Pons (tissue), 1 donor: Measurements from ENCODE around the gene C5orf58.

Experiments
- DNase-seq: peaks from one replicate; pipeline ENCODE4 v3.0.0-alpha.2; 2016; ENCODE audit warnings: low spot score

The C5orf58 gene

DNA sequence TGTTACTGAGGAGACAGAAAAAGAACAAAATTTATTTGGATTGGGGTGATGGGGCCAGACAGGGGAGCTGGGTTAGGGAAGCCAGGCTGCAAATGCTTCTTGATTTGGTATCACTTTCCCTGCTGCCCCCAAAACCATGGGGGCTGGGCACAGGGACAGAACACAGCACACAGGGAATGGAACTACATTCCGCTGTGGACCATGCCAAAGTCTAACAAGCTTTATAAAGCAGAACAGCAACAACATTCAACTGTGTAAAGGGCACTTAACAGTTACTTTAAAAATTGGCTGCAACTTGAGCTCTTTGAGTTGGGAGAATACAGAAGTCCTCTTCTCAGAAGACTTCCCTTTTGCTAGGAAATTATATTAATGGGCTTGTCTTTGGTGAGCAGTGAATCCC is 23.8 kb downstream of the C5orf58 start:
- no peak for DNase-seq

DNA sequence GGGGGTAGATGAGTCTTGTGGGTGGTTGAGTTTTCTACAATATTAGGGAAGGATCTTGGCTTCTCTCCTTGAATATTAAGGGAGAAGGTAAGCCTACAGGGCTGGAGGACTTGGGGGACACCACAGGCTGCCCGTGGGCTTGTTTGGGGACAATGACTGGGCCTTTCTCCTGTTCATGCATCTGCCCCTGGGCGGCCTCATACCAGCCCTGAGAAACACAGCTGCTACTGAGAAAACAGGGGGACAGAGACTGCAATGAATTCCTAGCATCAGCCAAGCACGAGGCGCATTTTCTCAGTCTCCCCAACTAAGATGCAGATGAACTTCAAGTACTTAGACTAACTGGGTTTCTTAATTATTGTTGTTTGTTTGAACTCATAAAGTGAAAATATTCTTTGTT is 24.6 kb downstream of the C5orf58 start:
- no peak for DNase-seq

DNA sequence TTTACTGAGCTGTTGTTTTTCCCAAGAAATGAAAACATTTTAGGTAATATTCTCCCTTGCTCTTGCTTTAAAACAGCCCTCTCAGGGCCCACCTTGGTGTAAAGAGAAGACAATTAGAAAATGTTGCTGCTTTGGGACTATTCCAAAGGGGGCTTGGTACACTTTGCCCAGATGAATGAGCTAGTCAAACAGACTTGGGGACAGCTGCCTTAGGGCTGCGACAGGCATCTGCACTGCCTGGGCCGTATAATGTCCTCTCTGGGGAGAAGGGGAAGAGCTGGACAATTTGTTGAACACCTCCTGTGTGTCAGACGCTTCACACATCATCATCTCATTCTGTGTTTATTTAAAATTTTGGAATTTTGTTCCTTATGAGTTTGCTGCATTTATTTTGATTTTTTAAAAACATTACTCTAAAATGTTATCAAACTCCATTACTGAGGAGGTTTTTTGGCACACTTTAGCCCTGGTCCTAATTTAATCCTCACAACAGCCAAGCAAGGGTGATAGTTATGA is 28.8 kb downstream of the C5orf58 start:
- no peak for DNase-seq

DNA sequence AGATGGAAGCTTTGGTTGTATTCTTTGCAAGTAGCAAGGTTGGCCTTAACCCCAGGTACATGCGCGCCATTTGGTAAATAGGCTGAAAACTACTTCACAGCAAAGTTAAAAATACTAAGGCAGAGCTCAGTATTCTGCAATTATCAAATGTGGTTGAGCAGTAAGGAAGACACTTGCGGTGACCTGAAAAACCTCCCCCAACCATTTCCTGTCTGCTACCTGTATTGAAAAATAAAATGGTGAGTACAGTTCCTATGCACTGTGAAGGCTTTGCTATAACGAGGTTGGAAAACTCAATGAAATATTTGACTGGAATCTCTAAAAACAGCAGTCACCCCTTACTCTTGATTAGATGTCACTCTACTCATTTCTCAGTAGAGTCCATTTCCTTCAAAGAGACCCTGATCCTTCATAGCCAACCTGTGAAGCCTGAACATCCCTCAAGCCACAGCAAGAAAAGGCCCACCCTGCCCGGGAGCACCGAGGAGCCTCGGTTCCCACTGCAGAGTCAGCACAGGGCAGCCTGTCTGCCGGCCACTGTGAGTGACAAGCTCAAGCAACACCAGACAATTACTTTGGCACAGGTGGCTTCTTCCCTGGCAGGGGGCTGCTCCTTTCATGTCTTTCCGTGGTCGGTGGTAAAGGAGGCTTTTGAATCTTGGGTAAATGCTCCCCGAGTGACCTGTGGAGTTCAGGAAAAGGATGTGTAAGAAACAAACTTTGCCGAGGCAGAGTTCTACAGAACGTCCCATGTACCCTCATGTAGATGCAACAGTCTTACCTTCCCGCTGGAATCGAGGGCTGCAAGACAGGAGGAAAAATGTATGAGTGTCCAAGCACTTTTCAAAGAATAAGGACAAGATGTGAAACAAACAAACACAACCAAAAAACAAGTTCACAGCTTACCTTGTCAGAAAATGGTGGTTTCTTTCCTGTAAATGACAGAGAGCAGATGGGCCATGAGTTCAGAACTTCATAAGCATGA is 29.6 kb downstream of the C5orf58 start:
- no peak for DNase-seq

DNA sequence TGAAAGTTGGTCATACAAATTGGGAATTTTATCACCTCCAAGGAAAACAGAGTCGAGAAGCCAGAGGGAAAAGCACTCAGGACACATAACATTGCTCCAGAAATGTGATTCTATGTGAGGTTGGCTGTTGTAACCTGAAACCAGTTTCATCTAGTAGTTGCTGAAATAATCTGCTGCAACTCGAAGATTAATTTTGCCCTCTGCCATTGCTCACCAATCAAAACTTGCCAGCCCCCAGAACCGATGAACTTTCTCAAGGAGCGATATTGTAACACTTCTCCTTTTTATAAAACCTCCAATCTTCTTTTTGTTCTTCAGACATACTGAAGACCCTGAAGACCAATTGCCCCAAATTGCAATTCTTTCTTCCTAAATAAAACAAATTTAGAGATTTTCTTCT is 31.1 kb downstream of the C5orf58 start:
- DNase-seq, result no peak

DNA sequence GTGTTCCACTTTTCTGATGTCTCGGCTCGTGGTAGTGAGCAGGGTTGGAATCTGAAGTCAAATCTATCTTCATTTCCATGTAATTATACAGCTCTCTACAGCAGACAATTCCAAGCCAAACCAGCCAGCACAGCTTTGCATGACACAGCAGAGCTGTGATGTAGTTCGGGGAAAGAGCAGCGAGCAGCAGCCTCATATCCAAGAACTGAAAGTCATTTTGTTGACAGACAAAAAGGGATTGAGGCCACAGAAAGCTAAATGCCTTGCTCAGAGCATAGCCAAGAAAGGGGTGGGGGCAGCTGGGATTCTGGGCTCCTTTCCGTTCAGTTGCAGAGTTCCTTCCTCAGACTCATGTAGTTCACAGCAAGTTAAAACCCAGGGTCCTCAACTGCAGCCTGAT is 32.7 kb downstream of the C5orf58 start:
- peak; percentile 97 for DNase-seq

DNA sequence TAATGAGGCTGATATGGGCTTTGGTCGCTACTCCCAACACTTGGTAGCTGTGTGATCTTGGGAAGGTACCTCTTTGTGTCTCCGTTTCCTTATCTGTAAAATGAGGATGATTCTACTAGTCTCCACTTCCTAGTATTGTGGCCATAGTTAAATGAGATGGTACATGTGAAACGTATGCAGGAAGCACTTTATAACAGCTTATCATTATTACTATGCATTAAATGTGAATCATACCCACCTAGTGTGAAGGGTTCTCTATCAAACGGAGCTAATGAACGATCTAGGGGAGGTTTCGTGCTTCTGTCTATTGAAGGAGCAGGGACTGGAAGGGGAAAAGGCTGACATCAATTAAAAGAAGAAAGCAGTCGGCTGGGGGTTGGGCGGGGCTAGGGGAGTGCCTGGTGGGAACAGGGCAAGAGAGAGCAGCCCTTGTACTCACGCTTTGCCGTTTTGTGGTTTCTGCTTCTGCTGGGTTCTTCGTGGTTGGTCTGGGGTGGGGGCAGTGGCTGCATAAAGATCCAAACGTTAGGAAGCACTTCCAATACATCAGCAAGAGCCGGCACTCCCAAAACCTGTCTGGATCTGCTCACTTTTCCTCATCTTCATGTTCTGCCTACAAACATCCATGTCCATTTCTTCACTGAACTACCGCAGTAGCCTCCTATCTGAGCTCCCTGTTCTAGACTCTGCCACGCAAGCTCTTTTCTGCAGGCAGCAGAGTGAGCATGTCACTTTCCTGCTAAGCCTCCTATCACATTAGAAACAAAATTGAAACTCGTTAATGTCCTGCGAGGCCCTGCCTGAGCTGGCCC is 34.0 kb downstream of the C5orf58 start:
- DNase-seq, result no peak

DNA sequence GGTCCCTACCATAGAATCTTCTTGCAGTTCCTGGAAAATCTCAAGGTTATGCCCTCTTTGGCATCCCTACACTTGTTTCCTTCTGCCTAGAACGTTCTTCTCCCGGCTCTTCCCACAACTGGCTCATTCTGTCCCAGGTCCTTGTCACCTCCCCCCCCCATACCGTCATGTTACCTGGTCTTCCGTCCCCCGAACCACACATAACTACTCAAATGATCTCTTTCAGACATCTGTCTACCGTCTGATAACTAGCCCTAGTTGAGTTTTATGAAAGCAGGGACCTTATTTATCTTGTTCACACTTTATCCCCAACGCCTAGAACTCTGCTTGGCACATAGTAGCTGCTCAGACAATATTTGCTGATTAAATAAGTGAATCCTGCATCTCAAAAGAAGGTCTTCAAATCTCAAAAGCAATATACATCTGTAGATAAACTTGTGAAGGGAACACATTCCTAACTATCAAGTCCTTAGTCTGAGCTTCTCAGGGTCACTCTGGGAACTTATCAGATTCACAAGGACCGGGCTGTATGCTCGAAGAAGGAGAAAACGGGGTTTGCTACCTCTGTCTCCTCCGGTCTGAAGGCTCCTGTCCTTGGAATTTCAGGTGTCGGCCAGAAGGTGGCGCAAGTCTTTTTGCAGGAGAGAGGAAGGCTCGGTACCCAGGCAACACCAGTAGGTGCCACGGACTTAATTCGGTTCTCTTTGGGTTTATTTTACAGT is 34.8 kb downstream of the C5orf58 start:
- peak; percentile 93 for DNase-seq

DNA sequence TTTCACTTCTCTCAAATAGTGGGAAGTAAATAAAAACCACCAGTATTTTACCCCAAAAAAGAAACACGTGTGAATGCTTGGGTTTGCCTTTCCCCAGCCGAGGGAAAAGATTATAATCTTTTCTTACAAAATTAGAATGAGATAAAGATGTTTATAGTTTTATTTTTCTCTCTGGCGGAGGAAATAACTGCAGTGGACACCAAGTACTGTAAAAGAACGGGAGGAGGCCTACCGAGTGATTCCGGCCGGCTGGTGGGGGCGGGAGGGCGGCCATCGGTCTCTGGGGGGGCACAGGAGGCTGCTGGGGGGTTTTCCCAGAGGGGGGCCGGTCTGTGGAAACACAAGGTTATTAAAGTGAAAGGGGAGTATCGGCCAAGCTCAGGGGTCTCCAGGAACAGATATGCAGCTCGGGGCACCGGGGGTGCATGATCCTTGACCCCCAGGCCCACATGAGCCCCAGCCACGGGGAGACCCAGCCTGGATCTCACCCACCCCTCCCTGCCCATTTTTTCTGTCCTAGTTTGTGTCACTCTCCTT is 35.4 kb downstream of the C5orf58 start:
- DNase-seq, result no peak

DNA sequence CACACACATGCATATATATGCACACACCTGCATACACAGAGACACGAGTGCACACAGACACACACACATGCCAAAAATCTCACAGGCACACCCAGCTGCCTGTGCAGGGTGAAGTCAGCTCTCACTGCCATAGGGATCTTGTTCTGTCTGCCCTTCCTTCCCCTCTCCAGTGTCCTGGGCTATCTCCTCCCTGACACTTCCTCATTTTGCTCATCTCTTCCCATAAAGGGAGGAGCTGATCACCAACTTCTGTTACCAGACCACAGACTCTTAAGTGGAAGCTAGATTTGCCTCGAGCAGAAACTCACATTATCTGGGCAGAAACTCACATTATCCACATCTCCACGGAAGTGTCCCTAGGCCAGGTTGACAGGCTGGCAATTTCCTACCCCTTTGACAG is 36.1 kb downstream of the C5orf58 start:
- peak; percentile 77 for DNase-seq

DNA sequence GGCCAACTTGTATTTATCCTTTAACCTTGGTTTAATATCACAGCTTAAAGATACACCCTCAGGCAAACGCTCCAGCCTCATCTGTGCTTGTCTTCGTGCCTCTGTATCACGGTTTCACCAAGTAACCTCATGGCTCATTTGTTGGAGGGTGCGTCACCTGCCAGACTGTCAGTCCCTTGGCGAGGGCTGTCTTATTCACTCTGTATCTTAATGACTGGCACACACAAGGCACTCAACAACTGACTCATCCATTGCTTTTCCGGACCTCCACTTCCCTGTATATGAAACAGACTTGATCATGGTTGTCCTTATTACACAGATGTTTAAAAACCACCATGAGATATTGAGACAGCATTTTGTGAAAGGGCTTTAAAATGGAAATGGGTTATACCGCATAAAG is 36.8 kb downstream of the C5orf58 start:
- DNase-seq, result no peak

DNA sequence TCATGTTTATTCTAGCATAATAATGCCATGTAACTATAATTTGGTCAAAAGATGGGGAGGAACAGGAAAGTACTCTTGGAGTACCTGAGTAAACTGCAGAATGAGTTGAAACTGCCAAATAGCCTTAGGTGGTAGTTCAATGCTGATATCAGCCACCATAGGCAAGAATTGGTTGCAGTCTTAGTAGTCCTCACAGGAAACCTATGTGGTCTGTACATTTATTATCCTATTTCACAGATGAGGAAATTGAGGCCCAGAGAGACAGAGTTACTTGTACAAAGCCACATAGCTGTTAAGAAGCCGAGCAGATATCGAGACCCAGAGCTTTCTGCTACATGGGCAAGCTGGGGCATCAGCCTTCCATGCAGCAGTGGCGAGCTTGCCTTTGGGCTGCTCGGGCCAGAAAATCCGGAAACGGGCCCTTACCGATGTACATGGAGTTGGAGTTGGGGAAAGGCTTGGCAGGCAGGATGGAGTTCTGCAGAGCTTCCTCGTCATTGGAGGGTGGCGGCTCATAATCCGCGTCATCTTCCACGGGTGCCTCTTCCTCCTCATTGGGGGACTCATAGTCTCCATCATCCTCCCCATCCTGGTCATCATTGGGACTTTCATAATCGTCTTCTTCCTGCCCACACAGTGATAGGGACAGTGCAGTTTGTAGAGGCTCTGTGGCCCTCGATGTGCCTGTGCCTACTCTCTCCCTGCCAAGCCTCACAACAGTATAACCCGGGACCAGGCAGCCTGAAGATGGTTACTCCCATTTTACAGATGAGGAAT is 37.7 kb downstream of the C5orf58 start:
- DNase-seq, result no peak

DNA sequence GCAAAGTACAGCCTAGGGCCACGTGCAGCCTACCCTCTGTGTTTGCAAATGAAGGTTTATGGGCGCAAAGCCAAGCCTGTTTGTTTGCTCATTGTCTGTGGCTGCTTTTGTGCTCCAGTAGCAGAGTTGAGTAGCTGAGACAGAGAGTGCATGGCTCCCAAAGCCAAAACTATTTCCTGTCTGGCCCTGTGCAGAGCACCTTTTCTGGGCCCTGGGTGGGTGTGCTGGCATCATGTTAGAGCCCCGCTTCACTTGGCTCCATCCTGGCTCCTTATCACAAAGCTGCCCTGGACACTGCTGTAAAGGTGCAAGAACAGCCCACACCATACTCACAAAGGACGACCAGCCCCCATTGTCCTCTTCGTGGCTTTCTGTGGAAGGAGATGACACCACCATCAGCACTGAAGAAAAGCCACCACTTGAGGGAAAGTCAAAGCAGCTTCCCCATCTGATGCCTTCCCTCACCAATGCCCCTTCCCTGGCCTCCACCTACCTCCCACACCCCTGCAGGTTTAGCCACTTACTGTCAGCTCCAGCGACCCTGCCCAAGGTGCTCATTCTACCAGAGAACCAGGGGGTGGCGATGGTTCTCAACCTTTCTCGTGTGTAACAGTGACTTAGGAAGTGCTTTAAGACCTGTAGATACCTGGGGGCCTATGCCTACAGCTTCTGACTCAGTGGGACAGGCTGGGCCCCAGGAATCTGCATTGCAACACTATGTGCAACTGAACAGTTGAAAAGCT is 41.4 kb downstream of the C5orf58 start:
- peak; percentile 62 for DNase-seq

DNA sequence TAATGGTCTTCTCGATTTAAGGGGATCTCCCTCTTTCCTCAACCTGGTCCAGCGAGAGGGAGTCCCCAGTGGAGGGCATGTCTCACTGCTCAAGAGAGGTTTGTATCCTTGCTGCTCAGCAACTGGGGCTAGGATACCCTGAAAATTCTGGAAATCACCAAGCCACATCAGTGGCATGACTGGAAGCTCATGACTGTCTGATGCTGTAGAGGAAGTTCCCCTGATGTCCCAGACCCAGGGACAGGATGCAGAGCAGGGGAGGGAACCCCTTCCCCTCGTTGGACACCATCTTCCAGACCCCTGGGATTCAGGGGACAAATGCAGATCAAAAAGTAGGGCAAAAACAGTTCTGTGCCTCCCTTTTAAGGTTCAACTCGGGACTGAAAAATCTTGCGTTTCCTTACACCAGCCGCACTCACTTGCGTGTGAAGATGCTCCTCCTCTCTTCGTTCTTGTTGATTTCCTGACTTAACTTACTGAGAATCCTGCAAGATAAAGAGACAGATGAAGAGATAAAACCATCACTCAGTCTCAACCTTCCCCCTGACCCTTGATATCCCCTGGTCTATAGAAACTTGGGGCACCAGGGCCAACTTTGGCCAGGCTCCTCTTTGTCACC is 42.7 kb downstream of the C5orf58 start:
- no peak for DNase-seq

DNA sequence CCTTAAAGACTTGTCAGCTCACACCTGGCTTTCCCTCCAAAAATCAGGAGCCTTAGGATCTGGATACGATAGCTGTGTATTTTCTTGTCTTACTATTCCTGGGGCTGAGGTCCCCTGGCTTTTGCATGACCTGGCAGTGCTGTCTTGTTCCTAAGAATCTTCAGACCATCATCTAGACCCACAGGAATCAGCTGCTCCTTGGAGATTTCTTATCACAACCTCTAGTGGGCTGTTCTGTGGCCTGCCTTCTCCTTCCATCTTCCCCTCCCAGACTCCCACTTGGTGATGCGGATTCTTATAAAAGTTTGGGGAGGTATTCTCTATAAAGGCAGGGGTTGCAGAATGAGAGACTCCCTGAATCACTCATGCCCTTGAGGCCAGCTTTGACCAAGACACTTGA is 43.4 kb downstream of the C5orf58 start:
- no peak for DNase-seq

DNA sequence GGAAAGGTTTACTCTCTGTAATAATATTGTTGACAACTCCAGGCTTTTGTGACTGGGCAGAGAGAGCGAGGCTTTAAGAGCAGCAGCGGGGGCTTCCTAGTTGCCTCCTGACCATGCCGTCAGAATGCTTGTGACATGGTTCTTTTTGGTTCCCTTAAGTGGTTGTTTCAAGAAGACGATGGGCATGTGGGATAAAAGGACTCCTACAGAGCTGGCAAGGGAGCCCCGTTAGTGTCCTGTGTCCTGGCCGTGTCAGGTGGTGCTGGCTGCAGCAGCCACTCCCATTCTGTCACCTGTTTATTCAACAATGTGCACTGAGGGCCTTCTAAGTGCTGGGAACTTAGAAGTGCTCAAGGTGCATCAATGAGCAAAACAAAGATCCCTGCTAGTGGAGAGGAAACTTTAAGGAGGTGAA is 45.1 kb downstream of the C5orf58 start:
- no peak for DNase-seq

DNA sequence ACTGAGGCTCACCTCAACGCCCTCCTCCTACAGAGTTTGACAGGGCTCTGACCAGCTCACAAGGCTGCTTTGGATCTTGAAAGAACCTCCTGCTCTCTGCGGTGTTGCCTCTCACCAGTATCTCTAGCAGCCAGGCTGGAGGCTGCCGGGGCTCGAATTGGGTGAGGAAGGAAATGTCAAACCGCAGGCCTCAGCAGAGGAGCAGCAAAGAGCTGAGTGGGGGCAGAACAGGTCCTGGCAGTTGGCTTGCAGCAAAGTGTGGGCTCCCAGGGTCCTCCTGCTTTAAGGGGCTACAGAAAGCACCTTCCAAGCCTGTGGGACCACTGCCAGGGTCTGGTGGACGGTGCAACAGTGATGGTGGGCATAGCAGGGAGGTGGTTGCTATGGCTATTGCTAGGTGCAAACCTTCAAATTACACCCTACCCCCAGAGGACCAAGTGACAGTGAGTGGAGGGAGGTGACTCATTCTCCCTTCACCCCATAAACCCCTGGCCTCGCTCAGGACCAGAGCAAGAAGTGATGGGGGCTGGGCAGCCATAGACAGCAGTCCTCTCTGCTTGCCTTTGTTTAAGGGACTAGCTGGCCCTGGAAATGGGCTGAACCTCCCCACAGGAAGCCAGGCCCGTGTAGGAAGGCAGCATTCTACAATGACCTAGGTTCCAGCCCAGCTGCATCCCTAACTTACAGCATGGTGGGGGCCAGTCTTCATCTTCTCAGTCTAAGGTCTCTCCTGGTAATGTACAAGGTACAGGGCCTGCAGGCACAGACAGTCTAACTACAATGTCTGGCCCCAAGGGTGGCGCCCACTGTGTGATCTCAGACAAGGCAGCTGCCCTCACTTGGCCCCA is 46.0 kb downstream of the C5orf58 start:
- DNase-seq, result peak; percentile 42

DNA sequence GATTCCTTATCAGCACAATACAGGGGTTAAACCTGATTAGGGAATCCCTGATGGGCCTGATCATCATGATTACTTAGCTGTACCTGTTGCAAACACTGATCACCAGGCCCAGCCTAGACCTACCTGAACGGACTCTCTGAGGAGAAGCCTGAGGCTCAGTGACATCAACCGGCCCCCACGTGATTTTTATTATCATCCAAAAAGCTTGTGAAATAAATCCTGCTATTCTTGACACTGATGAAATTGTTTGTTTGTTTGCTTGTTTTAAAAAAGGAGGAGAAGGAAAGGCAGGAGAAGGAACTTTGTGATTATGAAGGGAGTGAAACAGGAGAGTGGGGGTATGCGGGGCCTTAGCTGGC is 46.7 kb downstream of the C5orf58 start:
- DNase-seq, result no peak

DNA sequence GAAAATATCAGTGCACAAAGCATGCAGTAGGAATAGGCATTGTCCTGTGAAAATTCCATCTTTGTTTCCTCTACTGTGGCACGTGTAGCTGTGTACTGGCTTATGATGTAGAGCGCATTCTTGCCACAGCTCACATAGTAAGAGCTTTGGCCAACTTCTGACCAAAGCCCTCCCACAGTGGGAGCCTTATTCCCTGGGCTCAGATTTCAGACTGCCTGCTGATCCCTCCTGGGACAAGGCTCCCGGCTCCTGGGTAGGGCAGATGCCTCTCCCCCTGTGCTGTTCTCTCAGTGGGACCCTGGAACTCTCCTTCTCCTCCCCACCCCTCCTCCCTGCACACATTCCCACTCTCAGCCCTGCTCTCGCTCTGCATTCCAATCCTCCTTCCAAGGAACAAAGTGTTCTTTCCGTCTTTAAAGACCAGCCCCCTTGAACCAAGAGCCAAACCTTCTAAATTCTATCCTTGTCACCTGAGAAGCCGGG is 47.3 kb downstream of the C5orf58 start:
- DNase-seq, result no peak
